Measurements from ENCODE around the gene ZNF679.

GRCh38 chr7:64312826-64313225, 84.6 kb downstream of the ZNF679 start:
- TF ChIP-seq CTCF (optimal IDR thresholded peaks at IDR 0.05 in 1 of 3, IDR thresholded peaks at IDR 0.05 in 1 of 3, conservative IDR thresholded peaks at IDR 0.05 in 1 of 3; ENCODE audit: extremely low read depth in 1 of 3, insufficient read depth in 2 of 3, low read length in 3 of 3) (no peak), EZH2 (IDR thresholded peaks at IDR 0.05; ENCODE audit: low read length) (no peak)
